ENCODE data around the gene TENT4A.

TENT4A gene

DNA sequence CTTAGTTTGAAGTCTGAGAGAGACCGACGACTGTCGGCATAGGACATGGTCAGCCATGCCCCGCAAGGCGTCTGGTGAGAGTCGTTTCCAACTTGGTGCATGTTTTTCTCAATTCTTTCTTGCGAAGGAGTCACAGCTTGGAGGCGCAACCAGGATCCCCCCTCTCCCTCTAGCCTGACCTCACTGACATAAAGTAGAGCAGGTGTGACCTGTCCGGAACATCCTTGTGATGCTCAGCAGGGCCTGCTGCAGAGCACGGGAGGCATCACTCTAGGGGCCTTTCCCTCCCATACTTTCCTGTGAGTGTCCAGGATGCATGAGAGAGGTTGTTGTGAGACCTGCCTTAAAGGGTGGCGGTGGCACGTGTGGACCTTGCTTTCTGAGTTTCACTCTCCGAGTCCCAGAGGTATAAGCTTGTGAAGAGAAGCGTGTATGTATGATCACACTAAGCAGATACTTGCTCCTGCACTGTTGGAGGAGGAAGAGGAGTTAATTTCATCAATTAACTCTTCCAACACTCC is 5.0 kb downstream of the TENT4A start:
- DNase-seq (ENCODE audit: low read depth in 2 of 2) = no peak

DNA sequence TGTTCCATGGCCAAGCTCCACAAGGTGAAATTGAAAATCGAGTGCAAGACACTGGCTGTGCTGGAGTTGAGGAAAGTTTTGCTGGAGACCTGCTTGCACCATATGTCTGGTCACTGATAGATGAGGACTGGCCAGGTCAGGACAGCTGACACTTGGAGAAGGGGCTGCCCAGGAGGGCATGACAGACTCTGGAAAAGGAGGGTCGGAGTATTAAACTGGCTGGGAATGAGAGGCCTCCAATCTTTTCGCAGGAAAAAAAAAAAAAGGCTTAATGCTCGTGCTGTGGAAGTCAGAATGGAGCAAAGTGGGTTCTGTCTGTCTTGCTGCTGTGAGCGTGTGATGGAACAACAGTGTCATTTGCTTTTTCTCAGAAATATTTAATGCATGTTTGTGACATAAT is 5.5 kb downstream of the TENT4A start:
- DNase-seq (ENCODE audit: low read depth in 2 of 2) = no peak

DNA sequence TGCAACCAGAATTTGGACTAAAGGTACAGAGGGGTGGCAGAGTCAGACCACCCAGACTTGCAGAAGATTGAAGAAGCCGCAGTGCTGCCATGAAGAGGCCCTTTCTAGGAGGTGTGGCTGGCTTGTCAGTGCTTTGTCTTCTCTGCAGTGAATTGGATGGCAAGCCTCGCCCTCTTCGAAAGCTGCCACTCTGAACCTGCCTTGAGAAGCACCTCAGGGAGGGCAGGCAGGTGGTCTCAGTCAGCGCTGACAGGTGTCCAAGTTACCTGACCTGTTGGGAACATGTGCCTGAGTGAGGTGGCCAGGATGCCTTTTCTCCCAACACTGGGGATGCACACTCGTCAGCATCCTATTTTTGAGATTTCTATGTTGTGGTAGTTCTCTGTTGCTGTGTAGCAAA is 6.2 kb downstream of the TENT4A start:
- DNase-seq (ENCODE audit: low read depth in 2 of 2) = no peak

- no peak for DNase-seq (ENCODE audit: low read depth in 2 of 2)
Measured at GRCh38 chr5:6719896-6720560, 6.8 kb downstream of the TENT4A start.

DNA sequence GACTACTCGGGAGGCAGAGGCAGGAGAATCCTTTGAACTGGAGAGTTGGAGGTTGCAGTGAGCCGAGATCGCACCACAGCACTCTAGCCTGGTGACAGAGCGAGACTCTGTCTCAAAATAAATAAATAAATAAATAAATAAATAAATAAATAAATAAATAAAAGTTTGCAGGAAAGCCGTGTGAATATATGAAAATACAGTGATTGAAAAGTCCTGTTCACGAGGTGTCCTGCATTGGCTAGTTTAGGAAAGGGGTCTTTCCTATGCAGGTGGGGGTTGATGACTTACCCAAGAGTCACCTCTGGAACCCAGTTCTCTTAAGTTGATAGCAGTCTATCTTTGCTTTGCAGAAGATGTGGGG is 7.3 kb downstream of the TENT4A start:
- no peak for DNase-seq (ENCODE audit: low read depth in 2 of 2)

- no peak for DNase-seq (ENCODE audit: low read depth in 2 of 2)
Measured at GRCh38 chr5:6721442-6721841, 8.2 kb downstream of the TENT4A start.

- DNase-seq (ENCODE audit: low read depth in 2 of 2) = no peak
Measured at GRCh38 chr5:6722015-6722414, 8.8 kb downstream of the TENT4A start.

DNA sequence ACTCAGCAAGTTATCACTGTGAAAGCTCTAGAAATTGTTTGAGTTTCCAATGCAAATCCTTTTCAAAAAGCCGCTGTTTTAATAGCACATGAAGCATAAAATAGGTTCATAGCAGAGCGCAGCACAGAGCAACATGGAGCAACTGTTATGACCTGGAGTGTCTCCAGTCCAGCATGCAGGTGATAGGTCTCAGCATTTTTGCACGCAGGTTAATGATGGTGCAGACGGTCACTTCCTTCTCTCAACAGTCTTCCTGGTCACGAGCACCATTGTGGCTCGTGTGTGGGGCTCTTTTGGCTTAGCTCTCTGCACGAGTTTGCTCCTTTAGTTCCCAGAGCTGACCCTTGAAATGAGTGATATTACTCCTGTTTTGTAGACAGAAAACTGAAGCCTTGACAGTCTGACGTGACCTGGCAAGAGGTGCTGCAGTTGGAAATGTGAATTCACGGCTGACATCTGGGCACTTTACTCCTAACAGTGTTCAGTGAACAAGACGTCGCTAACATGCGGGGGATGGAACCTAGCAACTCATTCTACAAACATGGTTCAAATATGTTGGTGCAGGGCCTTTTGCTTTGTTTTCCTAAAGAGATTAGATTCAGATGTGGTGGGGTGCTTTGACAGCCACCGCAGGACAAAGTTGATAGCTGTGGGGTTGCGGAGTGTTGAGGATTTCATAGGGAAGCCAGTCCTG is 10.0 kb downstream of the TENT4A start:
- DNase-seq (ENCODE audit: low read depth in 2 of 2) = no peak

DNA sequence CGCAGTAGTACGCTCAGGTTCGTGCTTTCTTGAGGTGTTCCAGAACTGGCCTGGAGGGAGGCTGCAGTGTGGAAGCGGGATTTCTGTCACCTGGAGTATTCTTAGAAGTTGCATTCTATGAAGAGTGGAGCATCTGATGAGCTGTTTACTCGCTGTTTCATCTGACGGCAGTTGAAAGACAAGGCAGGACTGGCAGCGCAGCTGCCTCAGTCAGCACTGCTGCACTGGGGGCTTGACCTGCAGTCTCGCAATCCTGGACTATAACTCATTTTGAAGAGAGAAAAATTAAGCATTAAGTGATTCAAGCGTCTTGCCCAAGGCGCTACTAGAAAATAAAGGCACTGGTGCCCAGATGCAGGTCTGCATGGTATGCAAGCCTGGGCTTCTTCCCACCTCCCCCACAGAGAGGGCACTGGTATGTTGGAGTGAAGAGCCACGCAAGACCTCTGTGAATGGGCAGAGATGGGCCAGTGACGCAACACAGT is 10.6 kb downstream of the TENT4A start:
- no peak for DNase-seq (ENCODE audit: low read depth in 2 of 2)

DNA sequence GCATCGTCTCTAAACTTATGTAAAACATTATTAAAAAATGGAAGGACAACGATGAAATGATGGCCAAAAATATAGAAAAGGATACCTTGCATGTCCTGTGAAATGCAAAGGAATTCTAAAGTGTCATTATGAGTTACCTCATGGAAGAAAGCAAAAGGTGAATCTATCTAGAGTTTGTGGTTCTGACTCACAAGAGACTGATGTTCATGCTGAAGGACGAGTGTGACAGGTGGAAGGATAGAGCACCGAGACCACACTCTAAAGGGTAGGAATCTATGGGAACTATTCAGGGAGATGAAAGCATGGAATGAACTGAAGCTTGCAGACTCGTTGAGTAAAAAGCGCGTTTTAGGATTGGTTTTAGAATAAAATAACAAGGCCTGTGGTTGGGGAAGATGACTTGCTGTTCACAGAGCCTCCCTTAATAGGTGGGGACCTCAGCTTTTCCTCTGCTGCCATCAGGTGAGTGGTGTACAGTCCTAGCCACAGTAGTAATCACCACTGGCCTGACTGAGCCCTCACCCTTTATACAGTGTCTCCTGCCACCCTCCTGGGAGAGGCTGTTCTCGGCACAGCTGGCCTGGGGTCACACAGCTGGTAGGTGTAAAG is 11.2 kb downstream of the TENT4A start:
- no peak for DNase-seq (ENCODE audit: low read depth in 2 of 2)

DNA sequence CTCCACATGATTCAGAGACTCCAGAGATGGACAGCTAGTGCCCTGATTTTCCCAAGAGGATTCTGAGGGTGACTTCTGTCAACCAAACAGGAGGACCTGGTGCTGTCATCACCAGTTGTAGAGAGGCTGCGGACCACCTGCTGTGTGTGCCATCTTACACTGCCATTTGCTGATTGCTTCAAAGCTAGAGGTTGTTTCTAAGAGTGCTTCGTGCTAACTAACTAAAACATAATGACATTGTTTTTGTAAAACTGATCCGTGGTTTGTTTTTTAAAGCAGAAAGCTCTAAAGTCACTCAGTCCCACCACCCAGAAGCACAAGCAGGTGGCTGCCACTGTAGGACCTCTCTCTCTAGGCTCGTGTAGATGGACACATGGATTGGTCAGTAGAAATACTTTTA is 12.2 kb downstream of the TENT4A start:
- no peak for DNase-seq (ENCODE audit: low read depth in 2 of 2)

DNA sequence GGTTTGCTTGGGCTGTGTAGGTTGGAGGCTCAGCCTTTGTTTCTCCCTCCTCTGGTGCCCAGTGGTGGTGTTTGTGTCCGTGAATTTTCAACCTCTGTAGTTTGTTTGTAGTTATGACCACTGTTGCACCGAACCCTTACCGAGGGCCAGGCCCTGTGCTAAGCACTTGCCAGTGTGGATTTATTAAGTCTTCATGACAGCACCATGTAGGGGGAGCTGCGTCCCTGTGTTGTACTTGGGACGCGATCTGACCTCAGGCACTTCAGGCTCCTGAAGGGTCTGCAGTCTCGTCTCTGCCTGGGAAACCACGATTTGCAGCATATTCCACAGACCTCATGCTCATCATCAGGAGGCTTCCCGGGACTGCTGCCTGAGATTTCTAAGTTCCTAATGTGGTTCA is 12.8 kb downstream of the TENT4A start:
- DNase-seq (ENCODE audit: low read depth in 2 of 2) = no peak

DNA sequence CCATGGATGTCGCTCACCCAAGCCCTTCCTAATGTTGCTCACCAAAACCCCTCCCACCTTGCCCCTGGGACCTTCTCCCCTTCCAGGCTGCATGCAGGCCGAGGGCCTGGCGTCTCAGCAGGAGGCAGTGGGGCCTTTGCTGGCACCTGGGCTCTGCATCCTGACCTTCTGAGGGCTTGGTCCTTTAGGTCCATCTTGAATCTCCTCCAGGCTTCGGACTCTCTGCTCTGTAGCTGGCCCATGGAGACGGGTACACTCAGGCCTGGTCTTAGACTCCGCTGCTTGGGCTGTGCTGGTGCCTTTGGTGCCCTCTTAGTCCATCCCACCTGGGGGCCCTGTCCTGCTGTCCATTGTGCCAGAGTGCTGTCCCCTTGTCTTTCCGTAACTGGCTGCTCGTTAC is 14.0 kb downstream of the TENT4A start:
- no peak for DNase-seq (ENCODE audit: low read depth in 2 of 2)

DNA sequence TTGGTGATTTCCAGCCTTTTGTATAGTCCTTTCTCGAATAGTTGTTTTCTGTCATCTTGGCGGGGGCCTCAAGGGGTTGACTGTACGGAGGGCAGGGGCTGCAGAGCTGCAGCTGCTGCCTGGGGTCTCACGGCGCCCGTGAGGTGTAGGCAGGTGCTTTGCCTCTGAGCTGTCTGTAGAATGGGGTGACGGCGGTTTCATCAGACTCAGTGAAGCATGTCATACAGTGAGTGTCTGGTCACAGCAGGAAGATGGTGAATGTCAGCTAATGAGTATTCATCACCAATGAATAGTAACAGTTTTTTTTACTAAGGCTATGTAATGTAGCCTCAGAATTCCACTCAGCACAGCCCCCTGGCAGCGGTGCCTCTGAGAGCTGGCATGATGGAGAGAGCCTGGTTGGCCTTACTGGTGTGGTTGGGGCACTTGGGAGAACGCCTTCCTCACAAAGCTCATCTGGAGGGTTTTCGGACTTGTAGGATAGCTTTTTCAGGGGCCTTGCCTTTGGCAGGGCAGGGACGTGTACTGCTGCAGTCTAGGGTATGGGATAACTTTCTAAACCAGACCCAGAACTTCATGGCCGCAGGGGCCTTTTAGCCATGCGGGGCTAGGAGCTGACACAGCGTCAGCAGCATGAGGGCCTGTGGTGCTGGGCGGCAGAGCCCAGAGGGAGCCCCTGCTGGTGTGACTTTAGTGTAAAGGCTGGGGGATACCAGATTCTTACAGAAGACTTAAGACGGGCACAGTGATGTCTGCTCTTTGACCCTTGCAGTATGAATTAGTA is 15.0 kb downstream of the TENT4A start:
- no peak for DNase-seq (ENCODE audit: low read depth in 2 of 2)

DNA sequence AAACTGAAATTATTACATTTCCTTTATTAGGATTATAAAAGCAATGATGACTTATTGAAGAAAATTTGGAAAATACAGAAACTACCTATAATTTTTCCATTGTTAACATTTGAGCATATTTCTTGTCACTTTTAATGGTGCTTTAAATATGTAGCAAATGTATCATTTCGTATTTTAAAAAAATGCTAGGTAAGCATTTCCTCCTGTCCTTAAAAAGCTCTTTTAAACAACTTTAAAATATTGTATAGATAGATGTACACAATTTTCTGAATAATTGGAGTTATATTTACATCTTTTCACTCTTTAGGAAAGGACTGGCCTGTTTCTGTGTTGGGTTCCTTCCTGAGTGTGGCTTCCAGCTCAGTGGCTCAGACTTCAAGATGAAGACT is 15.6 kb downstream of the TENT4A start:
- no peak for DNase-seq (ENCODE audit: low read depth in 2 of 2)

- DNase-seq (ENCODE audit: low read depth in 2 of 2) = no peak
Measured at GRCh38 chr5:6729386-6730310, 16.4 kb downstream of the TENT4A start.

DNA sequence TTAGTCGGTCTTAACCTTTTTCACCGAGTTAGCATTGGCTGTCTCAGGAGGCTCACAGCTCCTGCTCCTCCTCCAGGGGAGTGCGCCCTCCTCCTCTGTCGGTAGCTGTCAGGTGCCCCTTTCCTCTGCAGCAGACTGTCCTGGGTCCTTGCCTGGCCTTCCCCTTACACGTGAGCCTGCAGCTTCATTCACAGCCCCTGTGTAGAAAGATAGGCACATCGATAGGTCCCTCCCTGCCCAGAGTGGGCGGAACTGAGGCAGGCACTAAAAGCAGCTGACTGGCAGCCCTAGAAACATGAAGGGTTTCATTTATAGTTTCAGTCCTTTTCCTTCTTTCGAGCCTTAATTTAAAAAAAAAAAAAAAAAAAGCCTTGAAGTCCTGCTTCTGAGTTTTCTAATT is 17.2 kb downstream of the TENT4A start:
- no peak for DNase-seq (ENCODE audit: low read depth in 2 of 2)

DNA sequence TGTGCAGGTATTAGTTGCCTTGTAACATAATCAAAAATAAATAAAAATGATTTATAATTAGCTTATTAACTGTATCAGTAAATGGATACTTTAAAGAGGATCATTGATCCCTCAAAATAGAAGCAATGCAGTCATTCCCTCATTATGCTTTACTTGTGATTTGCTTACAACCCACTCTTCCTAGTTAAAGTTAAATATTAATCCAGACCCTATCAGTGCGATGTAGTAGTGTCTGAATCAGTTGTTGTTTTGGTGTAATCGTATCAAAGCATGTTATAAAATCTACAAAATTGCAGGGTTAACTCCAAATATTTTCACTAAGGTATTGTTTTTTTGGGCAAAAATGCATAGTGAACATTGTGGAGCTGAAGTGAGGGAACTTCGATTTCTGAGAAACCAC is 17.6 kb downstream of the TENT4A start:
- no peak for DNase-seq (ENCODE audit: low read depth in 2 of 2)

DNA sequence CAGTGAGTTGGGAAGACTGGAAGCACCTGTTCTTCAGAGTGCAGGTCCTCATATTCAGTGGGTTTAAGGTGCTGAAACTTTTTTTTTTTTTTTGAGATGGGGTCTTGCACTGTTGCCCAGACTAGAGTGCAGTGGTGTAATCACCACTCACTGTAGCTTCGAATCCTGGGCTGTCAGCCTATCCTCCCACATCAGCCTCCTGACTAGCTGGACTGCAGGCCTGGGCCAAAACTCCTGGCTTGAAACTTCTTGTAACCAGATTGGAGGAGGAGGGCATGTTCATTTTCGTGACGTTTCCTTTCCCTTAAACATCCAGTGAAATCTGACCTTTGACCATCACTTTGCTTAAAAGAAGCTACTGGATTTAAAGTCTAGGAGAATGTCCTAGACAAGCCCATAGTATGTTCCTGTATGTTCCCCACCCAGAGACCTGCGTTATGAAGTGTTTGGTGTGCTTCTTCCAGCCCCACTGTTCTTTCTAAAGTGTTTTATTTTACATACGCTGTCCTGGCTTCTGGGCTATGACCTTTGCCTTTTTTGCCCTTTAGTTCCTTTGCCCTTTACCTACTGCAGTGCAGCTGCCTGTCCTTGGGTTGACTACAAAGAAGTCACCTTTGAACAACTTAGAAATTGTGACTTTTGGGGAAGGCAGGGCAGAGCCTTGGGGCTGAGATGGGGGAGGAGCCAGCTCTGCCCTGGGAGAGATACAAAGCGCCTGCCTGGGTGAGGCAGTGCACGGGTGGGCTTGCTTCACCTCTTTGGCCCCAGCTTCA is 18.4 kb downstream of the TENT4A start:
- DNase-seq (ENCODE audit: low read depth in 2 of 2) = no peak

DNA sequence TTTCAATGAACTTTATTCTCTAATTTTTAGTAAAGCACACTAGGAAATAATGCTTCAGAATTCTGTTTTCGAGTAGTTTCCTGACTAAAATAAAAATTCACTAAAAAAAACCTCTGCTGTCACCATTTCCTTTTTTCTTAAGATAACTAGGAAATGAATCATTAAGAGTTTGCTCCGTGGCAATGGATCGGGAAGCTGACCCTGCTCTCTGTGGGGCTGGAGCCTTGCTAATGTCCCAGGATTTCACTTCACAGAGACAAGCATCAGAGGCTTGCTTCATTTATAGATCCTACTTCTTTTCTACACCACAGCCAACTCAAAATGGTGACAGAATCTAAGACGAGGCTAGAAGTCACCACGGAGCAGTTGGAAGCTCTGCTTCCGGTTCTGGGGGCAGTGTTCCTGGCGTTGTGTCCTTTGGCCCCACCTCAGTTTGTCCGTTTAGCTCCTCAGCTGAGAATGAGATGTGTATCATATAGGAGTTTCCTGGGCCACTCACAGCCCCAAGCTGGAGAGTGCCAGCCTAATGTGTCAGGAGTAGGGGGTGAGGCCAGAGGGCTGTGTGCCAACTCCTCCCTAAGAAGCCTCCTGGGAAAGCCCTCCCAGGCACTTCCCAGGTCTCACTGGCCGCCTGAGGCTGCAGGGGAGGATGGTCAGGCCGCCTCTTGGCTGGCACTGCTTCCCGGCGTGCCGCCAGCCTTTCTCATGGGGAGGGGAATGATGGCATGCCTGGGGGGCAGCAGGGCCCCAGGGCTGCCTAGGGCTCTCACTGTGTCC is 19.6 kb downstream of the TENT4A start:
- no peak for DNase-seq (ENCODE audit: low read depth in 2 of 2)

All from stimulated activated CD8-positive, alpha-beta memory T cell treated with anti-CD3 and anti-CD28 coated beads, Interleukin-15, amount 100 ng/mL, for 4 hours (primary cell).